Astrocyte of the hippocampus (primary cell): ENCODE measurements around the gene KRT17.
A peak's percentile ranks its signal among the peaks of the same experiment; 100 is the strongest.
"Not testable (repeated sequence)": the region's sequence is repeated elsewhere in the genome, so short reads cannot be mapped to it uniquely, and the experiment has no call there.

ENCODE experiments used
- DNase-seq: peaks from one replicate; pipeline ENCODE4 v3.0.0; 2011; ENCODE audit warnings: low read depth, low spot score

Gene KRT17

DNA sequence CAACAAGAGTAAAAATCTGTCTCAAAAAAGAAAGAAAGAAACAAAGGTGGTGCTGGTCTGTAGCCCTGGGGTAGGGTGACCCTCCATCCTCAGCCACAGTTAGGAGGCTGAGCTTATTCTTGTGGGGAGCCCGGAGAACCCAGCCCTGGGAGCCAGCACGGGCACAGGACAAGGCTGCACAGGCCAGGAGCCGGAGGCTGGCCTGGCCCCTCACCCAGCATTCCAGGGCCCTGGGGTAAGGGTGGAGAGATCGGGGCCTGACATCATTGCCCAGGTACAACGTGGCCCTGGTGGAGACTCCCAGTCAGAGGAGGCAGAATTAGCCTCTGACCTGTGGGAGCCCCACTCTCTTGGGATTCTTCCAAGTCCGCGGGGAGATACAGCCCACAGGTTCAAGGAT lies 10.3 kb upstream of the KRT17 start:
- no peak for DNase-seq

- DNase-seq: no peak
Measured at GRCh38 chr17:41633556-41634199, 9.3 kb upstream of the KRT17 start.

- no peak for DNase-seq
Measured at GRCh38 chr17:41632482-41633105, 8.2 kb upstream of the KRT17 start.

GRCh38 chr17:41631898-41632285 lies 7.5 kb upstream of the KRT17 start:
- DNase-seq: no peak

- no peak for DNase-seq
Measured at GRCh38 chr17:41631025-41631897, 6.9 kb upstream of the KRT17 start.

- no peak for DNase-seq
Measured at GRCh38 chr17:41629826-41630670, 5.7 kb upstream of the KRT17 start.

DNA sequence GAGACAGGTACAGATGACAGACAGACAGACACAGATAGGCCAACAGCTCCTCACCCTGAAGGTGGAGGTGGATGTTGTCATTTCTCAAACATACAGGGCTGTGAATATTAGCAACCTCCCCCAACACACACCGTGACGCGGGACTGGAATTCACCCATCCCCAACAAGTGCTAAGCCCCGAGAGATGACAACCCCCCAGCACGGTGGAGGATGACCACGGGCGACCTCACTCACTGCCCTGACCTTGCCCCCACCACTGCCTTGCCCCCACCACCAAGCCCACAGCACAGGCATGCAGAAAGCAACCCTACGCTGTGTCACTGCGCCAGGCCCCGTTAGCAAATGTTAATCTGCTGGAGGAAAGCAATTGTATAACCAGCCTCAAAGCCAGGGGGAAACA lies 4.9 kb upstream of the KRT17 start:
- no peak for DNase-seq

DNA sequence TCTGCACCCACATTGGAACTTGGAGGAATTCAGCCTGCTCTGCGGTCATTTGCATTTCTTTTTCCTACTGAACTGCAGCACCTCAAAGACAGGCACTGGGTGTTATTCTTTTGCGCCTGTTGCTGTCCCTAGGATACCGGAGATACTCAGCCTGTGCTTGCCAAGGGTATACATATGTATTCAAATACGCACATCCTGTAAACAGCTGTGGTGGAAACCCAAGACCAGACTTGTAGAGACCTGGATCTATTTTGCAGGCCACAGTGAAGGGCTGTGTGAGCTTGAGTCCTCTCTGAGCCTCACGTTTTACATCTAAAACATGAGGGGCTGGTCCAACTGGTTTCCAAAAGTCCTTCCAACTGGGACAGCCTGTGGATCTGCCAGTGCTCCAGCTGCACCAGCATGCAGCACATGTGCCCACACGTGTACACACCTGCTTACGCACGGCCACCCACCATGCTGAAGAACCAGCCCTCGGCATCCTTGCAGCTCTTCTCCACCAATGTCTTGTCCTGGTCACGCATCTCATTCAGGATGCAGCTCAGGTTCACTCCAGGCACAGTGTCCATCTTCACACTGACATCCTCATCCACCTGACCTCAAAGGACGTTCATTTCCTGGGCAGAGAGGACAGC lies 4.4 kb upstream of the KRT17 start:
- not testable (repeated sequence) for DNase-seq

GRCh38 chr17:41628073-41628370 lies 3.6 kb upstream of the KRT17 start:
- not testable (repeated sequence) for DNase-seq

GRCh38 chr17:41627316-41628072 lies 3.1 kb upstream of the KRT17 start:
- DNase-seq: no peak

DNA sequence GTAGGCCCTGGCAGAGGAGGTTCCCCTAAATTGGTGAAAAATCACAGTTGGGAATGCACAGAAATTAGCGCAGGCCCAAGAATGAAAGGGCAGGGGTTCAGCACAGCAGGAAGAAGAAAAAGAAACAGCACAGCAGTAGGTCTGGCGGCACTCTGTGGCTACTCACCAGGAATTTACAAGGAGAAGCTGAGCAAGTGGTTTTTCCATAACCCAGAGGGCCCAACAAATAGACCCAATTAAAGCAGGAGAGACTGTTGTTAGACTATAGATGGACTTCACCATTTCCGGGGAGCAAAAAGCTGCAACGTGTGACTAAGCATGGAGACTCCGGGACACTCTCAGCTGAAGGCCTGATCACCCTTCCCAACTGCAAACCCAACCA lies 2.5 kb upstream of the KRT17 start:
- peak; percentile 48 for DNase-seq

DNA sequence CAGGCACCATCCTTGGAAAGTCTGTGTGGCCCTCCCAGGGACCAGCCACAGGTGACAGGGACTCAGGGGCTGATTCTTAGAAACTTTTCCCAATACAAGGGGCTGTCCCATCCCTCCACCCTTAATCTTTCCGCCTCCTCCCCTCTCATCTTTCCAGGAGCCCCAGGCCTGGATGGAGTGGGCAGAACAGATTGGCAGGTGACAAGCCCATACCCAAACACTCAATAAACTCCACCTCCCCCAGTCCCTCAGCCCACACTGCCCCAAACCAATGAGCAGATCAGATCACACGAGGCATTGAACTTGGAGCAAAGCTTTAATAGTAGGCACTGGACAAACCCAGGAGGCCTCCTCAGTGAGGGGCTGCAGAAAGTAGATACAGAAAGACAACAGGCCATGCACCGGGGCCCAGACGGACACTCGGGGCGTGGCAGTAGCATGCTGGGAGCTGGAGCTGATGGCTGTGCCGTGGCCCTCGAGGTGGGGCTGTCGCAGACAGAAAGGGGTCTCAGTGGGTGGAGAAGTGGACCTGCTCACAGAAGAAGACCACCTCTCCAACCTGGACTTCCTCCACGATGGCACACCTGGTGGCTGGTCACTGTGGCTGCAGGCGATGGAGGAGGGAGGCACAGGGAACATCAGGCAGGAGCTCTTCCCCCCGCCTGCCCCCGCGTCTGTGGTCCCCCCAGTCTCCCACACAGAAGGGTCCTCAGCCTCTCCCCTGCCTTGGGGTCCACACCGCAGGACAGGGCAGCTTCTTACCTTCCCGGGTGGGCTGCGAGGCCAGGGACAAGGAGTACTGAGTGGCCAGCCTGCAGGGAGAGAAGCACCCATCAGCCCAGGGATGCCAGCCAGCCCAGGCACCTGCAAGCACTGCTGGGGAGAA lies 1.9 kb upstream of the KRT17 start:
- not testable (repeated sequence) for DNase-seq

DNA sequence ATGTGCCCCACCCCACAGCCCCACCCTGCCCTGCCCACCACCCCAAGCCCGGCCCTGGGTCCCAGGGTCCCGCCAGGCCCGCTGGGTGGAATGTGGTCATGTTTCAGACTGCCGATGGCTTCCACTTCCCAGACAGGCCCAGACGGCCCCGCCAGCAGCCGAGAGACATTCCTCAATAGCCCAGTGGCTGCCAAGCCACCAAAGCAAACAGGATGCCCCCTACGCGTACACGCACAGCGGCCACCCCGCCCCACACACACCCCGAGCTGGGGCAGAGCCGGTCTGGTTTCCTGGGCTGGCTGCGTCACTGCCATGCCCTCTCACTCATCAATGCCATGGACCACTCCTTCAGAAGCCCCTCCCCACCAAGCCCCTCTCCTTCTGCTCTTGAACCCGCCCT lies 1.2 kb upstream of the KRT17 start:
- peak; percentile 80 for DNase-seq

- DNase-seq: not testable (repeated sequence)
Measured at GRCh38 chr17:41623184-41623861, 1.1 kb downstream of the KRT17 start.

DNA sequence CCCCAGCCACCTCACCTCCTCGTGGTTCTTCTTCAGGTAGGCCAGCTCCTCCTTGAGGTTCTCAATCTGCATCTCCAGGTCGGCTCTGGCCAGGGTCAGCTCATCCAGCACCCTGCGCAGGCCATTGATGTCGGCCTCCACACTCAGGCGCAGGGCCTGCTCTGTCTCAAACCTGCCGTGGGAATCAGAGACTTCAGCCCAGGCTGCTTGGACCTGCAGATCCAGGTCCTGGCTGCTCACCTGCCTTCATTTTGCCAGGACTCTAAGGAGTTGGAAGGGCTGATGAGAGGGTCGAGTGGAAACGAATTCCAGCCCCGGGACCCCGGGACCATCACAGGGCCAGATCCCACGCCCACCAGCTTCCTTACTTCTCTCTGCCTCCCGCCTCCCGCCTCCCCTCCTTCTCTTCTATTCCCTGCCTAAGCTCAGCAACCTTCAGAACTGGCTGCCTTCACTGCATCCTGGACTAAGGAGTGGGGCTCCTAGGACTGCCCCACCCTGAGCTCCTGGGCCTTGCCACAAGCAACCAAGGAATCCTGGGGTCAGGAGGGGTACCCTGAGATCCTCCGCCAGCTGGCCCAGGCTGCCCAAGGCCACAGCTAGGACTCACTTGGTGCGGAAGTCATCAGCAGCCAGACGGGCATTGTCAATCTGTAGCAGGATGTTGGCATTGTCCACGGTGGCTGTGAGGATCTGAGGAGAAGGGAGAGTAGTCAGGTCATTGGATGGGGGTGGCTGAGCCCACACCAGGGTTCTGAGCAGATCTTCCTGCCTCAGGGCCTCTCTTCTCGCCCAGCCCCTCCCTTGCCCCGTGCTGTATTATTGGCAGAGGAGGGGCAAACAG lies 1.8 kb downstream of the KRT17 start:
- not testable (repeated sequence) for DNase-seq

DNA sequence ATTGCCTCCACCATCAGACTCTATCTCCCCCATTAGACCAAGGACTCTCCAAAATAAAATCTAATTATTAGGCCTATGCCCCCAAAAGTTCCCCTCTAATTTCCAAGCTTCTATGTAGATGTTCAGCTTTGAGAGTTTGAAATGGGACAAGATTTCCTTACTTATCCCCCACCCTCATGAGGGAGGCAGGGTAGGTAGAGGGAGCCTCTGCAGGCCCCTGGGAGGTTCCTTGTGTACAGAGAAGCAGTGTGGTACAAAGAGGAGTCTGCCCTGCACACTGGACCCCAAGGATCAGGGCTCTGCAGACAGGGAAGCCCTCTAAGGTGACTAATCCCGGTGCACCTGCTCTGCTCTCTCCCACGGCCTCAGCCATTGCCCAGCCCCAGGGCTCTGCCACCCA lies 2.5 kb downstream of the KRT17 start:
- no peak for DNase-seq

GRCh38 chr17:41621435-41621817 lies 2.9 kb downstream of the KRT17 start:
- DNase-seq: not testable (repeated sequence)
